Measurements from ENCODE around the gene EXD3. TPM values are rescaled to one million over a fixed set of nuclear protein-coding genes. Genes with fewer than 3 reads are reported as not detected.

The EXD3 gene
- total RNA-seq, 1 donor from 2014 or later, result 8.7 TPM

DNA sequence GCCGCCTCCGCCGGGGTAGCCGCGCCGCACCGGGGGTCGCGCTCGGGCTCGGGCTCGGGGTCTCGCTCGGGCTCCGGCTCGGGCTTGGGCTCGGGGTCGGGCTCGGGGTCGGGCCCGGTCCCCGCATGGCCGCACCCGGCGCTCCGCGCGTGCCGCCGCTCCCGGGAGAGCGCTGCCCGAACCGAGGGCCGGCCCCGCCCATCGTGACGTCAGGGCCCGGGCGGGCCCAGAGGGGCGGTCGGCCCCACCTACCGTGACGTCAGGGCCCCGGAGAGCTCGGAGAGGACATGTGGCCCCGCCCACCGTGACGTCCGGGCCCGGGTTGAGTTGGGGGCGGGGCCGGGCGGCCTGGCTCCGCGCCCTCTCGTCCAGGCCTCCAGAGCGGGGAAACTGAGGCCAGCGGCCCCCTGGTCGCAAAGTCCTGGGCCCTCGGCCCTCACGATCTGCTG is 36.2 kb upstream of the EXD3 start, which contains the start of gene NSMF:
TSS of gene NSMF (minus strand) at position 183 of the 449 bp plus-strand sequence. CDS start 232 bp downstream, outside the sequence.
- intact Hi-C loops (cut with micrococcal nuclease), result loop anchor here (1.0 to 10.0 kb wide), 4 partner anchors 36 to 976 kb away; partner anchors contain the start of genes EXD3, MRPL41, NOTCH1 and NOXA1

DNA sequence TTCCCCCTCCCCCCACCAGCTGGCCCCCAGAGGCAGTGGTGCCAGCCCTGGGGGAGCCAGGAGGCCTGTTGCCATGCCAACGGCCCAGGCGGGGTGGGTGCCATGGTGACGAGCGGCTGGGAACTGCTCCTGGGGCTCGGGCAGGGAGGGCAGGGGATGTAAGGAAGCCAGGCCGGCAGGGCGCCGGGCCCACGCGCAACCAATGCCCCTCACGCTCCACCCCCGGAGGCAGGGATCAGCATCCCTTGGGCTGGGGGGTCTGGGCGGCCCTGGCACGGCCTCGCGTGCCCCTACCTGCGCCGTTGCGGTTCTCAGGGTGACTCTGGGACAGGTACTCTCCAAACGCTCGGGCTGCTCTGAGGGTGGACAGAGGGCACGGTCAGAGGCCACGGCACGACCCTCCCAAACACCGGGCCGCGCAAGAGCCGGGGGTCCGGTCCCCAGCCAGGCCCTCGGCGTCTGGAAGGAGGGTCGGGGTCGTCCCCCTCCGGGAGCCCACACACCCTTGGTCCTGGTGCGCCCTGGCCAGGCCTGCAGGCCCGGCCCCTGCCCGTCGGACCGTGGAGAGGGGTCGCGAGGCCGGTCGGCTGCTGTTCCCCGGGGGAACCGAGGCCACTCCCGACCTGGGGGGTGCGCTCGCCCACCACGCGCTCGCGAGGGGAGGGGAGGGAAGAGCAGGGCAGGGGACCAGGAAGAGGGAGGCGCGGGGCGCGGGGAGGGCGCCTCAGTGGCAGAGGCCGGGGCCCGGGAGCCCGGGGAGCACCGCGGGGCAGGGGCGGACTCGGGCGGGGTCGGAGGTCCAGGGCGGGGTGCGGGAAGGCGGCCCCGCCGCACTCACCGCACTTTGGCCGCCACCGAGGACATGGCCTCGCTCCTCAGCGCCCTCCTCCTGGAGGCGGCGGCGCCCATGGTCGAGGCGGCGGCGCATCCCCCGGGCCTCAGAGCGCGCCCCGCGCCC is 35.5 kb upstream of the EXD3 start:
- intact Hi-C loops (cut with micrococcal nuclease), result loop anchor here (1.0 to 10.0 kb wide), 4 partner anchors 35 to 976 kb away; partner anchors contain the start of genes EXD3, MRPL41, NOTCH1 and NOXA1

DNA sequence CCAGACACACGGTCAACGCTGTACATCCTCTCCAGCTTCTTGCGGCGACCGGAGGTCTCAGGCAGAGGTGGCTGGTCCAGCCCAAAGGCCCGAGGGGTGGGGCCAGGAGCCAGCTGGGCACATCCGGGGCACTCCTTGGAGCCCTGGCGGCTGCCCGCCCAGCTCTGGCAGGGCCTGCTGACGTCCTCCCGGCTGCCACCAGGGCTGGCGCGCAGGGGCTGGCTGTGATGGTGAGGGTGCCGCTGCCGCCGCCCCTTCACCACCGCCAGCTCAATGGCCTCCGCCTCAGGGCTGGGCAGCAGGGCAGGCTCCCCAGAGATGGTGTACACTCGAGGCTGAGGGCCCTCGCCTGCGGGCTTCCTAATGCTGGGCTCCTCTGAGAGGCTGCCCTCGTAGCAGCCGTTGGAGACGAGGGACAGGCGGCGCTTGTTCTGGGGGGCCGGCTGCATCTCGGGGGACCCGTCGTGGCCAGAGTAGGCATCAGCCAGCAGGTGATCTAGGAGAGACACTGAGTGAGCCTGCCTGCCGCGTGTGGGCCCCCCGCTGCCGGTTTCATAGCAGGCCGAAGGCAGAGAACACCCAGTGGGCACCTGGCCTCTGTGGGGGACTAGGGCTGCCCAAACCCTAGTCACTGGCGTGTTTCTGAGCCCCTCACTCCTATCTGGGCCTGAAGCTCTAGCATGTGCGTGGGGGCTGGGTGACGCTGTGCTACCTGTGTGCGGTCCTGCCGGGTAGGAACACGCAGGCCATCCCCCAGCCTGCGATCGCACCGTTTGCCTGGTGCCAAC is 34.6 kb upstream of the EXD3 start:
- intact Hi-C loops (cut with micrococcal nuclease), result loop anchor here (2.0 to 10.0 kb wide), 2 partner anchors 913 to 975 kb away; partner anchors contain the start of genes NOTCH1 and SEC16A

DNA sequence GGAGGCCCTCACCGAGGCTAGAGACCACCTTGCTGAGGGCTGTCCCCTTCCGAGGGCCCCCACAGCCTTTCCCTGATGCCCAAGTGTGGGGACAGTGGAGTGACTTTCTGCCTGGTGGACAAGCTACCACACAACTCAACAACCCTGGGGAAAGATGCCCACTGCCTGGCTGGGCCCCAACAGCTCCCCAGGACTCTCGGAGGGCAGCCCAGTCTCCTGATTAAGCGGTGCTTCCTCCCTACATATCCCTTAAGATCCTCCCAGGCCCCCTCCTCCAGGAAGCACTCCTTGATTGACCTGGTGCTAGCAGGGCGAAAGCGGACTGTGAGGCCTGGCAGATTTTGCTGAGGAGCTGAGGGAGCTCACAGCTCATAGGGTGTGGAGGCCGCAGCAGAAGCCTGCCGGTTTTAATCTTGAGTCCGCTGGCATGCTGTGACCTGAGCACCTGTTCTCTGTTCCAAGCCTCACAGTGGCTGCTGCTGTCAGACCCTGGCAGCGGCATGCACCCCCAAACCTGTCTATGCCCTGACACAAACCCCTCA is 34.0 kb upstream of the EXD3 start:
- intact Hi-C loops (cut with micrococcal nuclease), result loop anchor here (10.0 kb wide), 1 partner anchor 912 kb away; the partner anchor contains the start of gene NOTCH1

DNA sequence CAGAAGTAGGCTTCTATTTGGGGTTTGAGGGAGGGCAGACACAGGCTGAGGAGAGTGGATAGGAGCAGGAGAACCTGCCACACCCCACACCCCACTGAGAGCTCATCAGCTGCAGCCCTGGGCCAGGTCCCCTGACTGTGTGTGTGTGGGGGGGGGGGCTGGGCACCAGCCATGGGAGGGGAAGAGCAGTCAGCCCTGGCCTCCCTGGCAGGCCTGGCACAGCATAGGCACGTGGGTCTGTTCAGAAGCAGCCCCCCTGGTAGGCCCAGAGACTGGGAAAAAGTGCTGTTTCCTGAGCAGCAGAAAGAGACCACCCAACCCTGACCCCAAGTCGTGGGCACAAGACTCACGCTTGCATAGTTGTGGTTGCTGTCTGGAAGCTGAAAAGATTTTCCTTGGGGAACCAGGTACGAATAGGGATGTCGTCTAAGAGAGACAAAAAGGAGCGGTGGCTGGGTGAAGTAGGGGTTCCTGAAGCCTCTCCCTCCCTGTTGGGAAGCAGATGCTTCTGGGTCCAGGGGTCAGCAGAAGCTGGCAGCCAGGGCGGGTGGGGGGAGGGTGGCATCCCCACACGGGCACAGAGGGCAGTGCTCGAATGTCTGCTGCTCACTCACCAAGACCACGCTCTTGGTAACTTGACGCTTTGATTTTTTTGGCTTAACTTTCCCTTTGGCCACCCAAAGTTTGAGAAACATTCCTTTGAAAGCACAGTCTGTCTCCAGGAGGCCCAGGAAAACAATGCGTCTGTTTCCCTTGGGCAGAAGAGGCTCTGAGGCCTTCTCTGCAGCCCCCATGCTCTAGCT is 33.3 kb upstream of the EXD3 start:
- intact Hi-C loops (cut with micrococcal nuclease), result loop anchor here (10.0 kb wide), 1 partner anchor 911 kb away; the partner anchor contains the start of gene NOTCH1

DNA sequence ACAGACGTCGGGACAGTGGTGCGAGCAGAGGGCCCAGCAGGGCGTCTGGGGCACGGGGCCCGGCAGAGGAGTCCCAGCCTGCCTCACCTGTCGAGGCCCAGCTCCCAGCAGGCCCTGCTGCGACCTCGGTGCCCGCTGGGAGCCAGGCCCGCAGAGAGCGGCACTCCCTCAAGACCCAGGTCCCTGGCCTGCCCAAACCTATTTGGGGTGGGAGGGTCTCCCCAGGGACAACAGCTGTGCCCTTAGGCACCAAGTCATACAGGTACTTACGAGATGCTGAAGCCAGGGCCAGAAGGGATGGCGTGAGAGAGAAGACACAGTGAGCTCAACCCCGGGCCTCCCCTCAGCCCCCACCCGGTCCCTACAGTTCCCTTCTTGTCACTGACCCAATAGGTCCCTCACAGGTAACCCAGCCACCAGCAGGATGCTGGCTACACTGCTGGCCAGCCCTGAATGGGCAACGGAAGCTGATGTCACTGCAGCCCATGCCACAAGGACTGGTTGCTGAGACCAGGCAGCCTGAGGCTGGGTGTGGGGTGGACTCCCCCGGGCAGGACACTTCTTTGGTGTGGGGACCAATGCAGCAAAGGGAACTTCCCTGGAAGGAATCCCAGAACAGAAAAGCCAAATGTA is 32.5 kb upstream of the EXD3 start:
- intact Hi-C loops (cut with micrococcal nuclease), result loop anchor here (10.0 kb wide), 1 partner anchor 911 kb away; the partner anchor contains the start of gene NOTCH1

DNA sequence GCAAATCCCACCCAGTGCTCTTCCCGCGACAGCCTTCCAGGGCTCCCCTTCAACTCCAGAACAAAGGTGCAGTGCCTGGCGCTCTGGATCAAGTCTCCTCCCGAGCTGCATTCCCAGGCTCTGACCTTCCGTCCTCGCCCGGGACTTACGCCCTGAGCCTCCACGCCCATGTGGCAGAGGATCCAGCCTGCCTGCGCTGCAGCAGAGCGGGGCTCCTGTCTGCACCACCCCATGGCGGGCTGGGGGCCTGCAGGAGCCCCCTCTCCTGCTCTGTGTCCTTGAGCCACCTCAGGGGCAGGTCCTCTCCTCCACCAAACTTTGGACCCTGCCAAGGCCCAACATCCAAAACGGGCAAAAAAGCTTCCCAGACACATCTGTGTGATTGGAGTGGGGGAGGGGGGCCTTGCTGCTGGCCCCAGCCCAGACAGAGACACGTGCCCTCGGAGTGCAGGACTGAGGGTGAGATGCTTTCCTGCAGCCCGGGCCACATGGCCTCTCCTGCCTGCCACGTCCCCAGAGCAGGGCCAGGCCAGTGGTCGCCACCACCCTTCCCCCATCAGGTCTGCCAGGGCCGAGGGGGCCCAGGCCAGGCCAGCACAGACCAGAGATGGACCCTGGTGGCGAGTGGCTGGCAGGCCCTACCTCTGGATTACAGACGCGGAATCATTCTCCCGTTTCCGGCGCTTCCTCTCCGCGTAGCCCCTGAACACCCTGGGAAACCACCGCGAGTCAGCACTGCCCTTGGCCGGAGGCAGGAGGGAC is 31.8 kb upstream of the EXD3 start:
- intact Hi-C loops (cut with micrococcal nuclease), result loop anchor here (1.0 to 10.0 kb wide), 6 partner anchors 8 to 910 kb away; partner anchors contain the start of genes ARRDC1, NOTCH1, PAXX and TMEM141

DNA sequence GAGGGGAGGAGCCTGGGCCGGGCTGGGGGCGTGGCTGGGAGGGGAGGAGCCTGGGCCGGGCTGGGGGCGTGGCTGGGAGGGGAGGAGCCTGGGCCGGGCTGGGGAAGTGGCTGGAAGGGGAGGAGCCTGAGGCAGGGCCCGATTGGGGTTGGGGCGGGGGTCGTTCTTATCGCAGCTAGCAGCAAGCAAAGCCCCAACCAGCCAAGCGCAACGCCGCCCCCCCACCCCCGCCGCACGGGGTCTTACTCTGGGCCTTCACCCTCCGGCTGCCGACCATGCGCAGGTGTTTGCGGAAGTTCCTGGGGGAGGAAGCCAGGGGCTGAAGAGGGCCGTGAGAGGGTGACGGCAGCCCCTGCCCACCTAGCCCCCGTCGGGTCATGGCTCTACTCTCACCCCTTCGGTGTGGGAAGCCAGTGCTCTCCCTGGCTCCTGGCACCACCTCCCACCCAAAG is 31.2 kb upstream of the EXD3 start:
- intact Hi-C loops (cut with micrococcal nuclease), result loop anchor here (1.0 to 10.0 kb wide), 6 partner anchors 8 to 909 kb away; partner anchors contain the start of genes ARRDC1, NOTCH1, PAXX and TMEM141

DNA sequence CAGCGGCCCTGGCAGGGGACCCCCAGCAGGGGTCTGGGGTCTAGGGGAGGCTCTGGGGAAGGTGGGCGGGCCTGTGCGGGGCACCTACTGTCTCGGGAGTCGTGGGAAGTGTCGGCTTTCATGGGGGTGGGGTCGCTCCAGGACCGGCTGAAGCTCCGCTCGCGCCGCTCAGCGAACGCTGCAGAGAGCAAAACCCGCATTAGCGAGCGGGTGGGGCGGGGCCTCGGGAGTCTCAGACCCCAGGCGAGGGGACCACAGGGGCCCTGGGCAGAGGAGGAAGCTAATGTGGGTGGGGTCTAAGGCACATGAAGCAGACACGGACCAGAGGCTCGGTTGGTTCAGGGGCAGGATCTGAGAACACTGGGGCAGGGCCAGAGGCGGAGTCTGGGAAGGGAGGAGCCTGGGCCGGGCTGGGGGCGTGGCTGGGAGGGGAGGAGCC is 30.7 kb upstream of the EXD3 start:
- intact Hi-C loops (cut with micrococcal nuclease), result loop anchor here (1.0 to 10.0 kb wide), 7 partner anchors 9 to 909 kb away; partner anchors contain the start of genes ARRDC1, NOTCH1, PAXX and TMEM141

DNA sequence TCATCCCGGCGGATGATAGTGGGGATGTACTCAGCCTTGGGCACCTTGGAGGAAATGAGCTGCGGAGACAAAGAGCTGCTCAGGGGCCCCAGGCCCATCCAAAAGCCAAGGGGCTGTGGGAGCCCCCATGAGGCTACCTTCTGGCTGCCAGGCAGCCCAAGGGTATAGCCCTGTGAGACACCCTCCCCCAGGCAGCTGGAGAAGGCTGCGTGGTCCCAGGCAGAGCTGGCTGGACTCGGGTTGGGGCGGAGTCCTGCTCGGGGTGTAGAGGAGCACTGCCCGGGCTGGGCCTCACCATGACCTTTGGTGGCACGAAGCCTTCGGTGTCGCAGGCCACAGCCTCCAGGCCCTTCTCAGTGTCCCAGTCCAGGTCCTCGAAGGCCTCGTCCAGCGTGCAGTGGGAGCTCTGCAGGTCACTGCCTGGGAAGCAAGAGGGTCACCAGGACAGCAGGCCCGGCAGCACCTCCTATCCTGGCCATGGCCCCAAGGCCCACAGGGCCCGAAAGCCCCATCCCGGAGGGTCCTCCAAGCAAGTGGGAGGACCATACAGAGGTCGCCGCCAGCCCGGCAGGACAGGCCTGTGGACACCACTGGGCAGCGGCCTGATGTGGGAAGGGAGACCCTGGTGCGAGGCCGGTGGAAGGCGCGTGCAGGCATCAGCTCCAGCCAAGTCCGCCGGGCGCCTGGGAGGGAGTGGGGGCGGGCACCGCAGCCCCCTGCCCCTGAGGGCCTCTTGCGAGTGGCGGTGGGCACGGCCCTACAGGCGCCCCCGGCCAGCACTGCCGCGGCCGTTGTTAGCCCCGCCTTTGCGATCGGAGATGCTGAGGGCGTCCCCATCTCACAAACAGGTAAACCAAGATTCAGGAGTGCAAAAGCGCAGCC is 30.0 kb upstream of the EXD3 start:
- intact Hi-C loops (cut with micrococcal nuclease), result loop anchor here (1.0 to 10.0 kb wide), 5 partner anchors 39 to 908 kb away; partner anchors contain the start of genes NOTCH1, PAXX and TMEM141

DNA sequence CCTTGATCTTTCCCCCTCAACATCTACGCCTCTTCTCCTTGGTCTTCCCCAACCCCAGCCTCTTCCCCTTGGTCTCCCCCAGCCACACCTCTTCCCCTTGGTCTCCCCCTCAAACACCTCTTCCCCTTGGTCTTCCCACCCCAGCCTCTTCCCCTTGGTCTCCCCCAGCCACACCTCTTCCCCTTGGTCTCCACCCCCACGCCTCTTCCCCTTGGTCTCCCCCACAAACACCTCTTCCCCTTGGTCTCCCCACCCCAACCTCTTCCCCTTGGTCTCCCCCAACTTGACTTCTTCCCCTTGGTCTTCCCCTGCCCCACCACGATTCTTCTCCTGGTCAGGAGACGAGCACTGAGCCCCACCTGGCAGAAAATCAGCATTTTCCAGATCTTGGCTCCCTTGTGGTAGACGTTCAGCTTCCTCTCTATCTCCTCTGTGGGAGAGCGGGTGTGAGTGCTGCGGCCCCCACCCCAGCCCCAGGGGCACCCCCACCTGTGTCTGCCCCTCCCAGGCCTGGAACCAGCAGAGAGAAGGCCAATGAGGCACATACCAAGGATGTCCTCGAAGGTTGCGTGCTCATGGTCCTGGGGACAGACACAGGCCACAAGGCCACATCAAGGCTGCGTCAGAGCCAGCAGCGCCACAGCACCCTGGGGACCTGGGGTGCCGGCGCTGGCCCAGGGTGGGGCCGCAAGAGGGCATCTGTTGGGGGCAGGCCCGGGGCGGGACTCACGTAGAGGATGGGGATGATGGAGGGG is 29.2 kb upstream of the EXD3 start:
- intact Hi-C loops (cut with micrococcal nuclease), result loop anchor here (5.0 to 10.0 kb wide), 4 partner anchors 300 to 907 kb away; partner anchors contain the start of genes NOTCH1, PAXX and TMEM141

DNA sequence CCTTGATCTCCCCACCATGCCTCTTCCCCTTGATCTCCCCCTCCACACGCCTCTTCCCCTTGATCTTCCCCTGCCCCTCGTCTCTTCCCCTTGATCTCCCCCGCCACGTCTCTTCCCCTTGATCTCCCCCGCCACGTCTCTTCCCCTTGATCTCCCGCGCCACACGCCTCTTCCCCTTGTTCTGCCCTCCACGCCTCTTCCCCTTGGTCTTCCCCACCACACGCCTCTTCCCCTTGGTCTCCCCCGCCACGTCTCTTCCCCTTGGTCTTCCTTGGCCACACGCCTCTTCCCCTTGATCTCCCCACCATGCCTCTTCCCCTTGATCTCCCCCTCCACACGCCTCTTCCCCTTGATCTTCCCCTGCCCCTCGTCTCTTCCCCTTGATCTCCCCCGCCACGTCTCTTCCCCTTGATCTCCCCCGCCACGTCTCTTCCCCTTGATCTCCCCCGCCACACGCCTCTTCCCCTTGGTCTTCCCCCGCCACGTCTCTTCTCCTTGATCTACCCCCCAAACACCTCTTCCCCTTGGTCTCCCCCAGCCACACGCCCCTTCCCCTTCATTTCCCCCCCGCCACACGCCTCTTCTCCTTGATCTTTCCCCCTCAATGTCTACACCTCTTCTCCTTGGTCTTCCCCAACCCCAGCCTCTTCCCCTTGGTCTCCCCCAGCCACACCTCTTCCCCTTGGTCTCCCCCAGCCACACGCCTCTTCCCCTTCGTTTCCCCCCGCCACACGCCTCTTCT is 28.5 kb upstream of the EXD3 start:
- intact Hi-C loops (cut with micrococcal nuclease), result loop anchor here (5.0 to 10.0 kb wide), 4 partner anchors 299 to 907 kb away; partner anchors contain the start of genes NOTCH1, PAXX and TMEM141

DNA sequence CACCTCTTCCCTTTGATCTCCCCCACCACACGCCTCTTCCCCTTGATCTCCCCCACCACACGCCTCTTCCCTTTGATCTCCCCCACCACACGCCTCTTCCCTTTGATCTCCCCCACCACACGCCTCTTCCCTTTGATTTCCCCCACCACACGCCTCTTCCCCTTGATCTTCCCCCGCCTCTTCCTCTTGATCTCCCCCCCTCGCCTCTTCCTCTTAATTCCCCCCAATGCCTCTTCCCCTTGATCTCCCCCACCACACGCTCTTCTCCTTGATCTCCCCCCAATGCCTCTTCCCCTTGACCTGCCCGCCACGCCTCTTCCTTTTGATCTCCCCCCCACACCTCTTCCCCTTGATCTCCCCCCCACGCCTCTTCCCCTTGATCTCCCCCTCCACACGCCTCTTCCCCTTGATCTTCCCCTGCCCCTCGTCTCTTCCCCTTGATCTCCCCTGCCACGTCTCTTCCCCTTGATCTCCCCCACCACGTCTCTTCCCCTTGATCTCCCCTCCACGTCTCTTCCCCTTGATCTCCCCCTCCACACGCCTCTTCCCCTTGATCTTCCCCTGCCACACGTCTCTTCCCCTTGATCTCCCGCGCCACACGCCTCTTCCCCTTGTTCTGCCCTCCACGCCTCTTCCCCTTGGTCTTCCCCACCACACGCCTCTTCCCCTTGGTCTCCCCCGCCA is 27.7 kb upstream of the EXD3 start:
- intact Hi-C loops (cut with micrococcal nuclease), result loop anchor here (5.0 to 10.0 kb wide), 4 partner anchors 298 to 906 kb away; partner anchors contain the start of genes NOTCH1, PAXX and TMEM141

DNA sequence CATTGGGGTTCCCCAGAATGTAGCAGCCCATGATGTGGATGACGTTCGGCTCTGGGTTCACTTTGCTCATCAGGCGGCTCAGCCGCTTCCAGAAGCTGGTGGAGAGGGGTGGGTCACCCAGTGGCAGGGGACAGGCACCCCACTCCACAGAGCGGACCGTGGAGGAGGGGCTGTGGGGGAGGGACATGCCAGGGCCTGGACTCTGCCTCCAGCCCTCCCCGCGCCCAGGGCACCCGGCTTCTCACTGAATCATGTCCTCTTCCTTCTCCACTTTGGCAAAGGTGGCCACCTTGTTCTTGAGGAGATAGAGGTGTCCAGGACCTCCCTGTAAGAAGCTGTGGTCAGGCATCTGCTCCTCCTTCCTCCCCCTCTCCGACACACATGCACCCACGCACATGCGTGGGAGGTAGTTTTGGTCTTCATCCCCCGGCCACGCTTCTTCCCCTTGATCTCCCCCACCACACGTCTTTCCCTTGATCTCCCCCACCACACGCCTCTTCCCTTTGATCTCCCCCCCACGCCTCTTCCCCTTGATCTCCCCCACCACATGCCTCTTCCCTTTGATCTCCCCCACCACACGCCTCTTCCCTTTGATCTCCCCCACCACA is 27.1 kb upstream of the EXD3 start:
- intact Hi-C loops (cut with micrococcal nuclease), result loop anchor here (5.0 to 10.0 kb wide), 4 partner anchors 298 to 905 kb away; partner anchors contain the start of genes NOTCH1, PAXX and TMEM141

Data from T-helper 1 cell treated with Interleukin-12 subunit alpha and Interleukin-12 subunit beta and Interleukin-4 antibody, amounts not matched to agents 30 ng/mL and 1 ng/mL, for 36 hours (primary cell).